ENCODE measurements around the gene TYSND1. TPM values are rescaled to one million over a fixed set of nuclear protein-coding genes. Genes with fewer than 3 reads are reported as not detected.
"Not testable (repeated sequence)": the region's sequence is repeated elsewhere in the genome, so short reads cannot be mapped to it uniquely, and the experiment has no call there.

The TYSND1 gene
- total RNA-seq, 4 donors from 2014 or later = 18.6 to 48.8 (median 21.9) TPM

- in situ Hi-C loops (cut with MboI; ENCODE audit: low pct_ligation_motif_present in 1 of 4, low pct_unique_long_range_greater_than_20kb in 1 of 4, low sequenced_read_pairs in 3 of 4) (no loop called here), intact Hi-C loops (cut with DNase I; ENCODE audit: low total_unique reads) (no loop called here)
- DNase-seq = no peak
- Histone ChIP-seq H3K36me3 (no peaks in the 10 kb centered on the region), H3K27ac (no peak overlapping the region), H3K4me1 (no peaks in the 10 kb centered on the region), H3K4me3 (no peak overlapping the region), H3K27me3 (no peaks in the 10 kb centered on the region), H3K9me3 (no peaks in the 10 kb centered on the region)
- no peak for TF ChIP-seq POLR2AphosphoS5 (IDR thresholded peaks at IDR 0.05)
- TF ChIP-seq EP300 (IDR thresholded peaks at IDR 0.05; ENCODE audit: low read depth) = no peak
- no peak for TF ChIP-seq POLR2A (IDR thresholded peaks at IDR 0.05)
- WGBS, 2 donors (ENCODE audit: low coverage in 1 of 2) = 45 to 85% methylated on average over 2 to 3 of the region's 3 CpGs
Measured at GRCh38 chr10:70101668-70102067, 44.8 kb downstream of the TYSND1 start.

- H3K27ac ChIP-seq; H3K27me3 ChIP-seq; H3K4me1 ChIP-seq; in situ Hi-C loops (cut with MboI; ENCODE audit: low pct_ligation_motif_present in 1 of 4, low pct_unique_long_range_greater_than_20kb in 1 of 4, low sequenced_read_pairs in 3 of 4); DNase-seq; H3K9me3 ChIP-seq; intact Hi-C loops (cut with DNase I; ENCODE audit: low total_unique reads); H3K4me3 ChIP-seq; H3K36me3 ChIP-seq: not testable (repeated sequence)
- WGBS, 2 donors (ENCODE audit: low coverage in 1 of 2) = 78 to 93% methylated on average over 5 to 11 of the region's 11 CpGs
Measured at GRCh38 chr10:70101068-70101562, 45.4 kb downstream of the TYSND1 start.

DNA sequence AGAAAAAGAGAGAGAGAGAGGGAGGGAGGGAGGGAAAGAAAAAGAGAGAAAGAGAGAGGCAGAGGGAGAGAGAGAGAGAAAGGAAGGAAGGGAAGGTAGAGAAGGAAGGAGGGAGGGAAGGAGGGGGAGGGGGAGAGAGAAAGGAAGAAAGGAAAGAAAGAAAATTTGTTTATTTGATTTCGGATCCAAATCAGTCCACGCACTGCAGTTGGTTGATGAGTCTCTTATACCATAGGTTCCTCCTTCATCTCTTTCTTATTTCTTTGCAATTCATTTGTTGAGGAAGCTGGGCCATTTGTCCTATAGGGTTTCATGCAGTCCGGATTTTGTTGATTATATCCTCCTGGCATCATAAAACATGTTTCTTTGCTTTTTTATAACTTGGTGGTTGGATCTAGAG lies 48.2 kb downstream of the TYSND1 start:
- Histone ChIP-seq H3K9me3 (no peaks in the 10 kb centered on the region), H3K4me1 (no peaks in the 10 kb centered on the region), H3K27me3 (no peaks in the 10 kb centered on the region), H3K4me3 (no peak overlapping the region), H3K36me3 (no peaks in the 10 kb centered on the region), H3K27ac (no peak overlapping the region)
- intact Hi-C loops (cut with DNase I; ENCODE audit: low total_unique reads) (no loop called here), in situ Hi-C loops (cut with MboI; ENCODE audit: low pct_ligation_motif_present in 1 of 4, low pct_unique_long_range_greater_than_20kb in 1 of 4, low sequenced_read_pairs in 3 of 4) (no loop called here)
- DNase-seq = no peak
- TF ChIP-seq POLR2A (IDR thresholded peaks at IDR 0.05) (no peak), POLR2AphosphoS5 (IDR thresholded peaks at IDR 0.05) (no peak), EP300 (IDR thresholded peaks at IDR 0.05; ENCODE audit: low read depth) (no peak)
- TF ChIP-seq, protein P1, sequence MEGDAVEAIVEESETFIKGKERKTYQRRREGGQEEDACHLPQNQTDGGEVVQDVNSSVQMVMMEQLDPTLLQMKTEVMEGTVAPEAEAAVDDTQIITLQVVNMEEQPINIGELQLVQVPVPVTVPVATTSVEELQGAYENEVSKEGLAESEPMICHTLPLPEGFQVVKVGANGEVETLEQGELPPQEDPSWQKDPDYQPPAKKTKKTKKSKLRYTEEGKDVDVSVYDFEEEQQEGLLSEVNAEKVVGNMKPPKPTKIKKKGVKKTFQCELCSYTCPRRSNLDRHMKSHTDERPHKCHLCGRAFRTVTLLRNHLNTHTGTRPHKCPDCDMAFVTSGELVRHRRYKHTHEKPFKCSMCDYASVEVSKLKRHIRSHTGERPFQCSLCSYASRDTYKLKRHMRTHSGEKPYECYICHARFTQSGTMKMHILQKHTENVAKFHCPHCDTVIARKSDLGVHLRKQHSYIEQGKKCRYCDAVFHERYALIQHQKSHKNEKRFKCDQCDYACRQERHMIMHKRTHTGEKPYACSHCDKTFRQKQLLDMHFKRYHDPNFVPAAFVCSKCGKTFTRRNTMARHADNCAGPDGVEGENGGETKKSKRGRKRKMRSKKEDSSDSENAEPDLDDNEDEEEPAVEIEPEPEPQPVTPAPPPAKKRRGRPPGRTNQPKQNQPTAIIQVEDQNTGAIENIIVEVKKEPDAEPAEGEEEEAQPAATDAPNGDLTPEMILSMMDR (IDR thresholded peaks at IDR 0.05) = no peak
- WGBS, 2 donors (ENCODE audit: low coverage in 1 of 2) = 92 to 100% methylated on average over 1 to 3 of the region's 3 CpGs

DNA sequence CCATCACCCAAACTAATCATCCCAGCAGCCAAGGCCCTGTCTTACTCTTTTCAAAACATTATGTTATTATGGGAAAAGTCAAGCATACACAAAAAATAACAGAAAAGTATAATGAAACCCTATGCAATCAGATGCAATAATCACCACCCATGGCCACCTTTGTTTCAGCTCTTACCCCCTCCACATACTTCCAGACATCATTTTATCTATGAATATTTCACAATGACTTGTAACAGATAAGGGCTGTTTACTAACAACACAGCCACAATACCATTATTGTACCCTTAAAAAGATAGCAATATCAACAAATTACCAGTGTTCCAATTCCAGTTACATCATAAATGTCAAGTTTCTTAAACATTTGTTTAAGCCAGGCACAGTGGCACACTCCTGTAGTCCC lies 49.0 kb downstream of the TYSND1 start:
- TF ChIP-seq POLR2AphosphoS5 (IDR thresholded peaks at IDR 0.05) (no peak), POLR2A (IDR thresholded peaks at IDR 0.05) (no peak), EP300 (IDR thresholded peaks at IDR 0.05; ENCODE audit: low read depth) (no peak)
- TF ChIP-seq, protein P1 (IDR thresholded peaks at IDR 0.05) = no peak
- no peaks in the 10 kb centered on the region for H3K27me3 ChIP-seq
- H3K9me3 ChIP-seq = no peaks in the 10 kb centered on the region
- intact Hi-C loops (cut with DNase I; ENCODE audit: low total_unique reads) (no loop called here), in situ Hi-C loops (cut with MboI; ENCODE audit: low pct_ligation_motif_present in 1 of 4, low pct_unique_long_range_greater_than_20kb in 1 of 4, low sequenced_read_pairs in 3 of 4) (no loop called here)
- H3K4me3 ChIP-seq = no peak overlapping the region
- H3K27ac ChIP-seq = no peak overlapping the region
- no peaks in the 10 kb centered on the region for H3K4me1 ChIP-seq
- H3K36me3 ChIP-seq = no peaks in the 10 kb centered on the region
- DNase-seq = no peak

DNA sequence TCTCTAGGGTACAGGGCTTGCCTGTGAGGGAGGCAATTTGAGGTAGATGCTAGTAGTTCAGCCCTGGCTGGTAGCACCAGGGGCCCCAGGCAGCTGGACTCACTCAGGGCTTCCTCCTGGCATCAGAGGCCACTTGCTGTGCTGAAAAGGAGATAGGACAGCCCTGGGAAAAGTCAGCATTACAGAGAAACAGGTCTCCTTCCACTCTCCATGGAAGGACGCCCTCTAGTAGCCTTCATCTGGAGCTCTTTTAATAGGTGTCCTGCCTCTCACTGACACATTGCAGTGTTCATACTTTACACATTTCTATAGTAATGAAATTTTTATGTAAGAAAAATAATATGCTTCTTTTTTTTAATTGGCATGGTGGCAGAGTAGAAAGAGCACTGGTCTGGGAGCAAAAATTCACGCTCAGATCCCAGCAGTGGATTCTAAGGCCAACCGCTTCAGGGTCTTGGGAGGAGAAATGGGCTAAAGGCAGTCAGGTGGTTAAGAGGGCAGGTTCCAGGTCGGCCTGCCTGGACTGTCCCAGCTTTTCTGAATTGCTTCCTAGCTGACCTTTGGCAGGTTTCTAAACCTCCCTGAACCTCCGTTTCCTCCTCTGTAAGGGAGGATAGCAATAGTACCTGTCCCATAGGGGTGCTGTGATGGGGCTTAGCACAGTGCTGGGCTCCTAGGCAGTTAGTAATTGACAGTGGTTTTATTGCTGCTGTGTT lies 49.6 kb downstream of the TYSND1 start:
- in situ Hi-C loops (cut with MboI; ENCODE audit: low pct_ligation_motif_present in 1 of 4, low pct_unique_long_range_greater_than_20kb in 1 of 4, low sequenced_read_pairs in 3 of 4) = no loop called here
- no peak overlapping the region for H3K27ac ChIP-seq
- H3K9me3 ChIP-seq = no peaks in the 10 kb centered on the region
- TF ChIP-seq, protein P1 (IDR thresholded peaks at IDR 0.05) = no peak
- H3K4me1 ChIP-seq = no peaks in the 10 kb centered on the region
- H3K4me3 ChIP-seq = no peak overlapping the region
- intact Hi-C loops (cut with DNase I; ENCODE audit: low total_unique reads) = no loop called here
- 83 to 92% methylated on average over 4 to 5 of the region's 5 CpGs for WGBS, 2 donors (ENCODE audit: low coverage in 1 of 2)
- no peaks in the 10 kb centered on the region for H3K27me3 ChIP-seq
- no peaks in the 10 kb centered on the region for H3K36me3 ChIP-seq
- DNase-seq = no peak

Measured in transverse colon (tissue), 4 donors.